ENCODE results near the gene LGALS3BP.
"Not testable (repeated sequence)": the region's sequence is repeated elsewhere in the genome, so short reads cannot be mapped to it uniquely, and the experiment has no call there.

The LGALS3BP gene

DNA sequence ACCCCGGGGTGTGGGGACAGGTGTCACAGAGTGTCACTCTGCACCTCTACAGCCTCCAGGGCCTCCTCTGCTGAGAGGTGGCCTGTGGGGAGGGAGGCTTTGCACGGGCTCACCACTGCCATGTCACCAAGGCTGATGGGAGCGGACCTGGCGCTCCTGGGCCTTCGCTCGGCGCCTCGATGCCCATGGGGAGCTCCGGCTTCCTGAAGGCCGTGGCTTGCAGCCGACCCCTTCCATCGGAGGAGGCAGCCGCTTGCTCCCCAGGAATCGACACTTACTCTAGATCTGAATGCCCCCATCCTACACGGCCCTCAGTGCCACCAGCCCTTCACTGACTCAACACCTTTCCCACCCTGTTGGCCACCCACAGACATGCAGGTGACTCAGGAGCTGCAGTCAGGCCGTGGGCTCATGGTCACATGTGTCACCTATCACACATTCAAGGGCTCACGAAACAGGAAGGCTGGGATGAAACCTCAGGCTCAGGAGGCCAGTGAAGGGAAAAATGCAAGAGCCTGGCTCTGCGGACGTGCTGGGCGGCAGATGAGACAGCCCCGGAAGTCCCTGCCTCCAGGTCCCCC lies 11.9 kb downstream of the LGALS3BP start:
- DNase-seq, result no peak
- Histone ChIP-seq H3K27me3 (ENCODE audit: insufficient read depth, low read depth, severe bottlenecking) (no peaks in the 10 kb centered on the region), H3K27ac (no peak overlapping the region), H3K36me3 (no peaks in the 10 kb centered on the region), H3K9me3 (ENCODE audit: severe bottlenecking) (peaks cover 4% of the 10 kb centered on the region), H3K4me3 (ENCODE audit: low read depth, low read length) (no peak overlapping the region)
- TF ChIP-seq, protein P1, sequence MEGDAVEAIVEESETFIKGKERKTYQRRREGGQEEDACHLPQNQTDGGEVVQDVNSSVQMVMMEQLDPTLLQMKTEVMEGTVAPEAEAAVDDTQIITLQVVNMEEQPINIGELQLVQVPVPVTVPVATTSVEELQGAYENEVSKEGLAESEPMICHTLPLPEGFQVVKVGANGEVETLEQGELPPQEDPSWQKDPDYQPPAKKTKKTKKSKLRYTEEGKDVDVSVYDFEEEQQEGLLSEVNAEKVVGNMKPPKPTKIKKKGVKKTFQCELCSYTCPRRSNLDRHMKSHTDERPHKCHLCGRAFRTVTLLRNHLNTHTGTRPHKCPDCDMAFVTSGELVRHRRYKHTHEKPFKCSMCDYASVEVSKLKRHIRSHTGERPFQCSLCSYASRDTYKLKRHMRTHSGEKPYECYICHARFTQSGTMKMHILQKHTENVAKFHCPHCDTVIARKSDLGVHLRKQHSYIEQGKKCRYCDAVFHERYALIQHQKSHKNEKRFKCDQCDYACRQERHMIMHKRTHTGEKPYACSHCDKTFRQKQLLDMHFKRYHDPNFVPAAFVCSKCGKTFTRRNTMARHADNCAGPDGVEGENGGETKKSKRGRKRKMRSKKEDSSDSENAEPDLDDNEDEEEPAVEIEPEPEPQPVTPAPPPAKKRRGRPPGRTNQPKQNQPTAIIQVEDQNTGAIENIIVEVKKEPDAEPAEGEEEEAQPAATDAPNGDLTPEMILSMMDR (IDR thresholded peaks at IDR 0.05; ENCODE audit: low read depth, low read length), result no peak

DNA sequence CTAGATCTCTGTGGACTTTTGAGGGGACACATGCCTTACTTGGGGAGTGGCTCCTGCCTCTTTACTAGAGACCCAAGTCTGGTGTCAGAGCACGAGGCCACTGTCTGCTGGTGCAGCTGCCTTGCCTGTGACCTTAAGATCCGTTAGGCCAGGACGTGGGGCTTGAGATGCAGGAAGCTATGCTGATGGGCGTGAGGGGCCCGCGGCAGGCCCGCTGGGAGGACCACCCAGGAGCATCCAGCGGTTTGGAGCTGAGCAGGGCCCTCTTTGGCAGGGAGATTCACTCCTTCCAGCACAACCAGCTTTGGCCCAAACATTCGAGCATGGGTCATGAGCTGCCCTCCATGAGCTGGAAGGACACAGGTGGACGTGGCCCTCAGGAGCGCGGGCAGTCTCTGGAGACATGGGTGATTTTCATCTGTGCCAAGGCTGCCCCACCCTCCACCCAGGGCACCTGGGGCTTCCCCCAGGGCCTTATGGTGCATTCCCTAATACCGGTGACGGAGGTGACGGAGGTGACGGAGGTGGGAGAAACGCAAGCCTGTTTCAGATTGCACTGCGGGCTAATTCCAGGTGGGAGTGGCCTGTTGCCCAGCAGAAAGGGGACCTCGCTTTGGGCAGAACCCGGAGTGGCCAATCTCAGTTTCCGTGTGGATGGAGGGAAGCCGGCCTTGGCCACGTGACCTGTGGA lies 12.7 kb downstream of the LGALS3BP start:
- TF ChIP-seq, protein P1 (IDR thresholded peaks at IDR 0.05; ENCODE audit: low read depth, low read length), result no peak
- DNase-seq, result no peak
- peaks cover 4% of the 10 kb centered on the region for H3K9me3 ChIP-seq (ENCODE audit: severe bottlenecking)
- H3K27me3 ChIP-seq (ENCODE audit: insufficient read depth, low read depth, severe bottlenecking), result no peaks in the 10 kb centered on the region
- H3K36me3 ChIP-seq, result no peaks in the 10 kb centered on the region
- H3K27ac ChIP-seq, result no peak overlapping the region
- no peak overlapping the region for H3K4me3 ChIP-seq (ENCODE audit: low read depth, low read length)

DNA sequence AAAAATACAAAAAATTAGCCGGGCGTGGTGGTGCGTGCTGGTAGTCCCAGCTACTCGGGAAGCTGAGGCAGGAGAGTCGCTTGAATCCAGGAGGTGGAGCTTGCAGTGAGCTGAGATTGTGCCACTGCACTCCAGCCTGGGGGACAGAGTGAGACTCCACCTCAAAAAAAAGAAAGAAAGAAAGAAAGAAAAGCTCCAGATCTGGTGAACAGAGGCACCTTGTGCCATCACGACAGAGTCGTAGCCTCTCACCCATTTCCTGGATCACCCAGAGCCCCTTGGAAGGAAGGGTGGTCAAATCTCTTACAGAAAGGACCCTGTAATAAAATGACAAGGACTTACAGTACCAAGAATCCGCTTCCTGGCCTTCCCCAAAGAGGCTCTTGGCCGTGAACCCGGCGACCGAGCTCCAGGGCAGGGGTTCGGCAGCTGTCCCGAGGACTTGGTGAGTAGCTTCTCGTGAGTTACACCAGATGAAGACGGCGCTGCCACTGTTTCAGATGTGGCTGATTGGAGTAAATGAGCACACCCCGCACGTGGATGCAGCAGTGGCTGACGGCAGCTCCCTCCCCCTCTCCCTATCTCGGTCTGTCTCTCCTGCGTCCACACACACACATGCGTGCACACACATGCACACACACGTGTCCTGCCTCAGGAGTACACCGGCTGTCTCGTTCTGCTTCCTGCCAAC lies 13.5 kb downstream of the LGALS3BP start:
- H3K27me3 ChIP-seq (ENCODE audit: insufficient read depth, low read depth, severe bottlenecking), result no peaks in the 10 kb centered on the region
- TF ChIP-seq, protein P1 (IDR thresholded peaks at IDR 0.05; ENCODE audit: low read depth, low read length), result no peak
- H3K36me3 ChIP-seq, result no peaks in the 10 kb centered on the region
- no peak overlapping the region for H3K27ac ChIP-seq
- no peak overlapping the region for H3K4me3 ChIP-seq (ENCODE audit: low read depth, low read length)
- no peak for DNase-seq
- H3K9me3 ChIP-seq (ENCODE audit: severe bottlenecking), result peaks cover 4% of the 10 kb centered on the region

DNA sequence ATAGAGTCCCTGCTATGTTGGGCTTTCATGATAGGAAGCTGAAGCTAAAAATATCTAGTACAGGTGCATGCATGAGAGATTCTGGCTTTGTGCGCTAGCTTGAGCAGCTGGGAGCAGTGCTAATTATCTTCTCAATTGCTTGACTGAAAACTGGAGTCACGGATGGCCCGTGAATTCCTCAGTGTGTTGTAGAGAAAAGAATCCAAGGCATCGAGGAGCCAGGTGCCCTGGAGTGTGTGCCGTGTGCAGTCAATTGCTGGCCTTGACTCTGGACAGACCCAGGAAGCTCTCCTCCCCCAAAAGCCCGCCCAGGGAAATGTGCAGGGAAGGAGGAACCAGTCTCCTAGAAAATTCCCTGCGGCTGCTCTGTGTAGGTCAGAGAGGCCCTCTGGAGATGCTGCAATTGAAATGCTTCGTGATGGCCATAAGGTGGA lies 14.2 kb downstream of the LGALS3BP start:
- TF ChIP-seq, protein P1 (IDR thresholded peaks at IDR 0.05; ENCODE audit: low read depth, low read length), result no peak
- no peaks in the 10 kb centered on the region for H3K36me3 ChIP-seq
- H3K9me3 ChIP-seq (ENCODE audit: severe bottlenecking), result peaks cover 4% of the 10 kb centered on the region
- H3K4me3 ChIP-seq (ENCODE audit: low read depth, low read length), result no peak overlapping the region
- H3K27ac ChIP-seq, result no peak overlapping the region
- no peak for DNase-seq
- H3K27me3 ChIP-seq (ENCODE audit: insufficient read depth, low read depth, severe bottlenecking), result no peaks in the 10 kb centered on the region

DNA sequence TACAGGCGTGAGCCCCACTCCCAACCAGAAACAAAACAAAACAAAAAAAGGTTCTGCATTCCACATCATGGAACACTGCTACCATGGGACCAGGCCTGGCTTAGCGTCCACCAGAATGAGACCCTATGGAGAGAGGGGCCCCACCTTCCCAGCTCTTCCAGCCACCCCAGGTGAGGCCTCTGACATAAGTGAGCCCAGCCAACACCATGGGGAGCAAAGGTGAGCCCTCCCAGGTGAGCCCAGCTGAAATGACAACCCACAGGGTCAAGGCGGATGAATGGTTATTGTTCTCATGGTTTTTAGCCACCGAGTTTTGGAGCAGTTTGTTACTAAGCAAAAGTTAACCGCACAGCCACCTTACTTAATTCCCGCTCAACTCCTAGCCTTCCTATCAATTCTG lies 16.3 kb downstream of the LGALS3BP start:
- H3K4me3 ChIP-seq (ENCODE audit: low read depth, low read length), result no peak overlapping the region
- no peak for DNase-seq
- no peaks in the 10 kb centered on the region for H3K36me3 ChIP-seq
- H3K9me3 ChIP-seq (ENCODE audit: severe bottlenecking), result peaks cover 4% of the 10 kb centered on the region
- TF ChIP-seq, protein P1 (IDR thresholded peaks at IDR 0.05; ENCODE audit: low read depth, low read length), result no peak
- no peak overlapping the region for H3K27ac ChIP-seq
- H3K27me3 ChIP-seq (ENCODE audit: insufficient read depth, low read depth, severe bottlenecking), result no peaks in the 10 kb centered on the region

DNA sequence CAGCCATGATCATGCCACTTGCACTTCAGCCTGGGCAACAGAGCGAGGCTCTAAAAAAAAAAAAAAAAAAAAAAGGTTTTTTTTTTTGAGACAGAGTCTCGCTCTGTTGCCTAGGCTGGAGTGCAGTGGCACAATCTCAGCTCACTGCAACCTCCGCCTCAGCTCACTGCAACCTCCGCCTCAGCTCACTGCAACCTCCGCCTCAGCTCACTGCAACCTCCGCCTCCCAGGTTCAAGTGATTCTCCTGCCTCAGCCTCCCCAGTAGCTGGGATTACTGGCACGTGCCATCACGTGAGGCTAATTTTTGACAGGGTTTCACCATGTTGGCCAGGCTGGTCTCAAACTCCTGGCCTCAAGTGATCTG lies 16.8 kb downstream of the LGALS3BP start:
- not testable (repeated sequence) for H3K4me3 ChIP-seq (ENCODE audit: low read depth, low read length); H3K27ac ChIP-seq; H3K9me3 ChIP-seq (ENCODE audit: severe bottlenecking); H3K36me3 ChIP-seq; DNase-seq; H3K27me3 ChIP-seq (ENCODE audit: insufficient read depth, low read depth, severe bottlenecking)
